Esophagus (tissue), 2 donors: ENCODE results near the gene FCN1. TPM values are rescaled to one million over a fixed set of nuclear protein-coding genes. Genes with fewer than 3 reads are reported as not detected.

Source experiments
- H3K27ac ChIP-seq, 2 donors: one replicate each; pipeline ENCODE4 v1.5.1; 2013; ENCODE audit warnings: low read depth in 2 of 2, mild to moderate bottlenecking in 2 of 2, inconsistent platforms in 1 of 2, low read length in 1 of 2, moderate library complexity in 1 of 2
- H3K27me3 ChIP-seq, 2 donors: one replicate each; pipeline ENCODE4 v1.6.1; 2013; ENCODE audit warnings: low read length in 2 of 2, control low read depth in 1 of 2, mild to moderate bottlenecking in 1 of 2; ENCODE audit not compliant: insufficient read depth in 2 of 2, control insufficient read depth in 1 of 2
- H3K36me3 ChIP-seq, 2 donors: one replicate each; pipeline ENCODE4 v1.6.1; 2013; ENCODE audit warnings: low read length in 1 of 2; ENCODE audit not compliant: control insufficient read depth in 2 of 2, insufficient read depth in 2 of 2
- H3K4me1 ChIP-seq, 2 donors: one replicate each; pipeline ENCODE4 v1.6.1; 2013; ENCODE audit warnings: low read length in 1 of 2; ENCODE audit not compliant: control insufficient read depth in 2 of 2, insufficient read depth in 2 of 2
- H3K4me3 ChIP-seq, 2 donors: one replicate each; pipeline ENCODE4 v1.5.1; 2013; ENCODE audit warnings: low read length in 2 of 2, mild to moderate bottlenecking in 2 of 2, low read depth in 1 of 2, moderate library complexity in 1 of 2
- H3K9me3 ChIP-seq, 2 donors: one replicate each; pipeline ENCODE4 v1.6.1; 2013; ENCODE audit warnings: mild to moderate bottlenecking in 2 of 2, low read depth in 1 of 2, low read length in 1 of 2, moderate library complexity in 1 of 2; ENCODE audit not compliant: control insufficient read depth in 2 of 2, insufficient read depth in 1 of 2
- WGBS, 2 donors: extraction: QIAGEN DNeasy Blood & Tissue Kit; methylation state at CpG; one replicate each; pipeline ENCODE4 v1.1.7; 2013; 5-methylcytosine and 5-hydroxymethylcytosine counted together
- polyA plus RNA-seq, 2 donors: library from polyadenylated mRNA; stranded (reverse); fragments of 200-250 nt; gene quantifications; one replicate each; pipeline ENCODE4 v1.2.3, GENCODE V29; 2013
- donor health status: healthy with polysubstance abuse.
- donor health status: Bipolar disorder and iron deficiency.

The FCN1 gene
- polyA plus RNA-seq, 2 donors = 0.14 to 0.41 TPM

GRCh38 chr9:134902936-134903335 is 14.8 kb downstream of the FCN1 start:
- Histone ChIP-seq H3K27me3 (no peaks in the 10 kb centered on the region), H3K4me3 (no peak overlapping the region), H3K9me3 (peaks cover 0 to 4% of the 10 kb centered on the region in 2 donors), H3K4me1 (no peaks in the 10 kb centered on the region), H3K36me3 (no peaks in the 10 kb centered on the region), H3K27ac (no peak overlapping the region)
- 39 to 42% methylated on average over 3 of the region's 3 CpGs for WGBS, 2 donors

DNA sequence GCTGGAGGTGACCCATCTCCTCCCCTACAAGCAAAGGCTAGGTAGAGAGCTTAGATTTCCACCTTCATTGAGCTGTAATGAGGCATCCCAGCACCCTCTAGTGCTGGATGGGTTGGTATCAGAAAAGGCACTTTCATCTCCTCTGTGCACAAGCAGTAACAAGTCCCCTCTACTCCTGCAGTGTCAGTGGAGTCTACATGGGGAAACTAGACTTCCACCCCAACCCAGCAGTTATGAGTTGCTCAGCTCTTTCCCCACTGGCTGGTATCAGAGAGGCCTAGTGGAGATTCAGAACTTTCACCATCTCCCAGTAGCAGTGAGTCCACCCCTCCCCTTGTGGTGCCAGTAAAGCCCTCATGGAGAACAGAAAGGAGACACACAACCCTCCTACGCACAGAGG is 17.9 kb downstream of the FCN1 start:
- Histone ChIP-seq H3K36me3 (no peaks in the 10 kb centered on the region), H3K27me3 (no peaks in the 10 kb centered on the region), H3K4me1 (peaks cover 0 to 3% of the 10 kb centered on the region in 2 donors), H3K4me3 (no peak overlapping the region), H3K27ac (no peak overlapping the region), H3K9me3 (peaks cover 0 to 6% of the 10 kb centered on the region in 2 donors)
- 90 to 95% methylated on average over 1 of the region's 1 CpG for WGBS, 2 donors

GRCh38 chr9:134899168-134899567 is 18.5 kb downstream of the FCN1 start:
- 81 to 83% methylated on average over 3 of the region's 3 CpGs for WGBS, 2 donors
- Histone ChIP-seq H3K9me3 (peaks cover 0 to 6% of the 10 kb centered on the region in 2 donors), H3K4me1 (peaks cover 0 to 3% of the 10 kb centered on the region in 2 donors), H3K27me3 (no peaks in the 10 kb centered on the region), H3K27ac (no peak overlapping the region), H3K36me3 (no peaks in the 10 kb centered on the region), H3K4me3 (no peak overlapping the region)

- H3K9me3 ChIP-seq = peaks cover 0 to 6% of the 10 kb centered on the region in 2 donors
- WGBS, 2 donors = 44 to 47% methylated on average over 2 of the region's 2 CpGs
- H3K36me3 ChIP-seq = no peaks in the 10 kb centered on the region
- H3K4me3 ChIP-seq = no peak overlapping the region
- H3K4me1 ChIP-seq = peaks cover 0 to 3% of the 10 kb centered on the region in 2 donors
- H3K27ac ChIP-seq = no peak overlapping the region
- no peaks in the 10 kb centered on the region for H3K27me3 ChIP-seq
These were observed 19.4 kb downstream of the FCN1 start for GRCh38 chr9:134898319-134898718.

- no peak overlapping the region for H3K4me3 ChIP-seq
- peaks cover 0 to 3% of the 10 kb centered on the region in 2 donors for H3K4me1 ChIP-seq
- no peaks in the 10 kb centered on the region for H3K36me3 ChIP-seq
- H3K9me3 ChIP-seq = peaks cover 0 to 6% of the 10 kb centered on the region in 2 donors
- H3K27me3 ChIP-seq = no peaks in the 10 kb centered on the region
- no peak overlapping the region for H3K27ac ChIP-seq
- WGBS, 2 donors = 66 to 71% methylated on average over 2 of the region's 2 CpGs
These were observed 20.0 kb downstream of the FCN1 start for GRCh38 chr9:134897584-134898170.

- Histone ChIP-seq H3K4me1 (peaks cover 0 to 5% of the 10 kb centered on the region in 2 donors), H3K4me3 (no peak overlapping the region), H3K27me3 (no peaks in the 10 kb centered on the region), H3K36me3 (no peaks in the 10 kb centered on the region), H3K9me3 (peaks cover 0 to 6% of the 10 kb centered on the region in 2 donors), H3K27ac (no peak overlapping the region)
- 71 to 73% methylated on average over 14 of the region's 14 CpGs for WGBS, 2 donors
These were observed 20.7 kb downstream of the FCN1 start for GRCh38 chr9:134896834-134897583.

- WGBS, 2 donors = 29 to 31% methylated on average over 14 of the region's 14 CpGs
- Histone ChIP-seq H3K4me1 (peaks cover 0 to 5% of the 10 kb centered on the region in 2 donors), H3K9me3 (peaks cover 0 to 6% of the 10 kb centered on the region in 2 donors), H3K27ac (no peak overlapping the region), H3K27me3 (no peaks in the 10 kb centered on the region), H3K36me3 (no peaks in the 10 kb centered on the region), H3K4me3 (no peak overlapping the region)
These were observed 21.5 kb downstream of the FCN1 start for GRCh38 chr9:134895908-134896833.

- Histone ChIP-seq H3K27me3 (no peaks in the 10 kb centered on the region), H3K36me3 (no peaks in the 10 kb centered on the region), H3K9me3 (peaks cover 0 to 6% of the 10 kb centered on the region in 2 donors), H3K27ac (no peak overlapping the region), H3K4me3 (no peak overlapping the region), H3K4me1 (peaks cover 0 to 5% of the 10 kb centered on the region in 2 donors)
- 21 to 37% methylated on average over 2 of the region's 2 CpGs for WGBS, 2 donors
These were observed 22.2 kb downstream of the FCN1 start for GRCh38 chr9:134895567-134895907.

GRCh38 chr9:134895097-134895496 is 22.6 kb downstream of the FCN1 start:
- no peaks in the 10 kb centered on the region for H3K36me3 ChIP-seq
- H3K27ac ChIP-seq = no peak overlapping the region
- no peaks in the 10 kb centered on the region for H3K27me3 ChIP-seq
- no peak overlapping the region for H3K4me3 ChIP-seq
- H3K9me3 ChIP-seq = peaks cover 0 to 6% of the 10 kb centered on the region in 2 donors
- peaks cover 0 to 5% of the 10 kb centered on the region in 2 donors for H3K4me1 ChIP-seq
- WGBS, 2 donors = 31 to 44% methylated on average over 3 of the region's 3 CpGs
